Kidney (tissue), 14 donors: ENCODE measurements around the gene GNG14. TPM values are rescaled to one million over a fixed set of nuclear protein-coding genes. Genes with fewer than 3 reads are reported as not detected.

ENCODE experiments used
- DNase-seq, 5 donors: peaks; one replicate each; pipeline ENCODE4 v3.0.0-alpha.2; 2013 to 2020
- FAIRE-seq: peaks from 2 replicates; lab custom pipeline; 2012; peaks lifted over from hg19 to GRCh38; lab: Jason Lieb, UNC
- H3K27ac ChIP-seq, 2 donors: one replicate each; pipeline ENCODE4 v1.7.0; 2013; ENCODE audit warnings: low read depth in 2 of 2, low read length in 2 of 2, inconsistent platforms in 1 of 2
- H3K27me3 ChIP-seq: one replicate; pipeline ENCODE4 v1.7.1; 2013; ENCODE audit warnings: low read length, inconsistent platforms; ENCODE audit not compliant: control insufficient read depth, insufficient read depth
- H3K36me3 ChIP-seq, 3 donors: one replicate each; pipeline versions ENCODE4 v1.7.0 to v1.7.1; 2013; ENCODE audit warnings: low read length in 3 of 3, control low read depth in 1 of 3, inconsistent platforms in 1 of 3; ENCODE audit not compliant: insufficient read depth in 3 of 3, control insufficient read depth in 2 of 3
- H3K4me1 ChIP-seq, 3 donors: one replicate each; pipeline versions ENCODE4 v1.7.0 to v1.7.1; 2013; ENCODE audit warnings: low read length in 3 of 3, inconsistent platforms in 1 of 3, low read depth in 1 of 3; ENCODE audit not compliant: control insufficient read depth in 2 of 3, insufficient read depth in 2 of 3
- H3K4me3 ChIP-seq, 3 donors: one replicate each; pipeline versions ENCODE4 v1.7.0 to v1.8.1; 2013; ENCODE audit warnings: low read length in 3 of 3, control low read depth in 1 of 3, inconsistent platforms in 1 of 3
- H3K9ac ChIP-seq, 3 donors: one replicate each; pipeline versions ENCODE4 v1.7.0 to v1.7.1; 2013; ENCODE audit warnings: low read length in 3 of 3, control low read depth in 1 of 3, inconsistent platforms in 1 of 3
- H3K9me3 ChIP-seq, 3 donors: one replicate each; pipeline versions ENCODE4 v1.7.0 to v1.7.1; 2013; ENCODE audit warnings: low read length in 3 of 3, control low read depth in 1 of 3, inconsistent platforms in 1 of 3; ENCODE audit not compliant: control insufficient read depth in 2 of 3, insufficient read depth in 1 of 3
- intact Hi-C: fragments of 100-400 bp; cut with DNase I; formaldehyde crosslinking; loops from one replicate; pipeline ENCODE4 v1.11.1; 2022
- polyA plus RNA-seq: library from polyadenylated mRNA; stranded (reverse); fragments of 350-450 nt; fragmentation: Illumina TruSeq; extraction: RNeasy Lipid Tissue Mini Kit (QIAGEN cat#74804); gene quantifications from one replicate; pipeline ENCODE4 v1.2.3, GENCODE V29; 2014; ENCODE audit warnings: low read depth, low replicate concordance; ENCODE audit not compliant: insufficient read depth
- total RNA-seq: library from RNA; stranded (reverse); fragmentation: NEBNext Ultra II Directional; extraction: Animal tissue kit (Norgen Biotek cat#: 25700); gene quantifications from one replicate; pipeline ENCODE4 v1.2.1, GENCODE V29; 2021
- TF ChIP-seq, protein P1 (sequence below): IDR thresholded peaks from 3 replicates; pipeline ENCODE4 v1.5.1; 2012; ENCODE audit warnings: mild to moderate bottlenecking, moderate library complexity, borderline replicate concordance; ENCODE audit not compliant: insufficient read depth; ENCODE audit errors: extremely low read depth
- donor health status: control.
- donor health status: control.
- donor health status: control.
- donor health status: control.
- donor health status: control.
- donor health status: DM: yes; HTN: yes; CAD: no.
- donor health status: Normal renal cell carcinoma (clear cell type).

GNG14 gene
- total and polyA plus RNA-seq, 2 donors from 2014 or later: not detected

DNA sequence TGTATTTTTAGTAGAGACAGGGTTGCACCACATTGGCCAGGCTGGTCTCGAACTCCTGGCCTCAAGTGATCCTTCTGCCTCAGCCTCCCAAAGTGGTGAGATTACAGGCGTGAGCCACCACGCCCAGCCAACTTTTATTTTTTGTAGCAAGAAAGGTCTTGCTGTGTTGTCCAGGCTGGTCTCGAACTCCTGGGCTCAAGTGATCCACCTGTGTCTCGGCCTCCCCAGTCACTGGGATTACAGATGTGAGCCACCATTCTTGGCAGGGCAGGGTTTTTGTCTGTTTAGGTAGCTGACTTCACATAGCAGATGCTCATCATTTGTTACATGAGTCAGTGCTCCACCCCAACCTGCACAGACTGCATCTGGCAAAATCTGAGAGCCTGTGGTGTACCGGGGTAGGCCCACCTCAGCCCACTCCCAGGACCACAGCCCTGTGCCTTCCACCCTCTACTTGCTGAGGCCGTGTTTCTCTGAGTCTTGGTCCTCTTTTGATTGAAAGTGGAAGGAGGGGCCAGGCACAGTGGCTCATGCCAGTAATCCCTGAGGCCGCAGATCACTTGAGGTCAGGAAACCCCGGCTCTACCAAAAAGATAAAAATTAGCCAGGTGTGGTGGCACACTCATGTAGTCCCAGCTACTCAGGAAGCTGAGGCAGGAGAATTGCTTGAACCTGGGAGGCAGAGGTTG lies 40.1 kb downstream of the GNG14 start:
- TF ChIP-seq, protein P1, sequence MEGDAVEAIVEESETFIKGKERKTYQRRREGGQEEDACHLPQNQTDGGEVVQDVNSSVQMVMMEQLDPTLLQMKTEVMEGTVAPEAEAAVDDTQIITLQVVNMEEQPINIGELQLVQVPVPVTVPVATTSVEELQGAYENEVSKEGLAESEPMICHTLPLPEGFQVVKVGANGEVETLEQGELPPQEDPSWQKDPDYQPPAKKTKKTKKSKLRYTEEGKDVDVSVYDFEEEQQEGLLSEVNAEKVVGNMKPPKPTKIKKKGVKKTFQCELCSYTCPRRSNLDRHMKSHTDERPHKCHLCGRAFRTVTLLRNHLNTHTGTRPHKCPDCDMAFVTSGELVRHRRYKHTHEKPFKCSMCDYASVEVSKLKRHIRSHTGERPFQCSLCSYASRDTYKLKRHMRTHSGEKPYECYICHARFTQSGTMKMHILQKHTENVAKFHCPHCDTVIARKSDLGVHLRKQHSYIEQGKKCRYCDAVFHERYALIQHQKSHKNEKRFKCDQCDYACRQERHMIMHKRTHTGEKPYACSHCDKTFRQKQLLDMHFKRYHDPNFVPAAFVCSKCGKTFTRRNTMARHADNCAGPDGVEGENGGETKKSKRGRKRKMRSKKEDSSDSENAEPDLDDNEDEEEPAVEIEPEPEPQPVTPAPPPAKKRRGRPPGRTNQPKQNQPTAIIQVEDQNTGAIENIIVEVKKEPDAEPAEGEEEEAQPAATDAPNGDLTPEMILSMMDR: no peak
- H3K27ac ChIP-seq: no peak overlapping the region
- H3K4me3 ChIP-seq: no peak overlapping the region
- no peaks in the 10 kb centered on the region for H3K9me3 ChIP-seq
- no peaks in the 10 kb centered on the region for H3K27me3 ChIP-seq
- no peak overlapping the region for H3K9ac ChIP-seq
- intact Hi-C loops: no loop called here
- no peak for FAIRE-seq
- no peak for DNase-seq
- peaks cover 0 to 16% (median 8%) of the 10 kb centered on the region in 3 donors for H3K4me1 ChIP-seq
- peaks cover 4 to 18% (median 11%) of the 10 kb centered on the region in 3 donors for H3K36me3 ChIP-seq

DNA sequence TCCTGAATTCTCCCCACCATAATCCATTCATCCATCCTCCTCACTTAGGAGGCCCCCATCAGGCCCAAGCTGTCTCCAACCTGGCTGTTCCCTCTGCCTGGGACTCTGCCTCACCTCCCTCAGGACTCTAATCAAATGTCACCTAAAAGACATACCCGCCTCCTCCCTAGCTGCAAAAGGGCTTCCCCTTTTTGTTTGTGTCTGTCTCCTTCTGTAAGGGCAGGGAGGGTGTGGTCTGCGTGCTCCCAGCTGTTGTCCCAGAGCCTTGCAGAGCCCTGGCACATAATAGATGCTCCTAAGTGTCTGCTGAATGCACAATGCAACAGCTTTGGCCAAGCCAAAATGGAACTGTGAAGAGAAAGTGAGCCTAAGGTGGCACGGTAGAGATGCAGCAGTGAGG lies 42.3 kb downstream of the GNG14 start:
- TF ChIP-seq, protein P1: no peak
- H3K4me1 ChIP-seq: peaks cover 0 to 13% (median 10%) of the 10 kb centered on the region in 3 donors
- no peak overlapping the region for H3K27ac ChIP-seq
- H3K9ac ChIP-seq: no peak overlapping the region
- no peaks in the 10 kb centered on the region for H3K27me3 ChIP-seq
- intact Hi-C loops: no loop called here
- H3K36me3 ChIP-seq: peaks cover 4 to 18% (median 11%) of the 10 kb centered on the region in 3 donors
- DNase-seq (no peak), FAIRE-seq (no peak)
- no peaks in the 10 kb centered on the region for H3K9me3 ChIP-seq
- H3K4me3 ChIP-seq: no peak overlapping the region

DNA sequence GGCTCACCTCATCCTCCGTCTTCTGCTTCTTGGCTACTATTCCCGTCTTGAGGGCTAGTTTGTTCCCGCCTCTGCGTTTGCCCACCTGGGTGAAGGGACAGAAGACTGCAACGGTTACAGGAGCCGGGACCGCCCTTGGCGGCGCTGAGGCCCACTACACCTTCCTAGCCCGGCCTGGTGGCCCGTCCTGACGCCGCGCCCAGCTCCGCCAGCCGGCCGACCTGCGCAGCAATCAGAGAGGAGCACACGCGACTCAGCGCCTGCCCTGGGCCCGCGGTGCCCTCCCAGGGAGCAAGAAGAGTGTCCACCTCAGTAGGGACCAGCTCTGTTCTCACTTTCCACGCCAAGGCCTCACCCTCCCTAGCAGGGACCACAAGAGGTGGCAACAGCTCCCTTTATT lies 43.5 kb downstream of the GNG14 start:
- Histone ChIP-seq H3K9ac (no peak overlapping the region), H3K4me3 (no peak overlapping the region), H3K27me3 (no peaks in the 10 kb centered on the region), H3K27ac (no peak overlapping the region), H3K9me3 (no peaks in the 10 kb centered on the region), H3K4me1 (peaks cover 0 to 13% (median 10%) of the 10 kb centered on the region in 3 donors), H3K36me3 (peaks cover 4 to 18% (median 11%) of the 10 kb centered on the region in 3 donors)
- intact Hi-C loops: no loop called here
- FAIRE-seq (no peak), DNase-seq (no peak)
- TF ChIP-seq, protein P1: no peak
